ENCODE results near the gene FAM47E. TPM values are rescaled to one million over a fixed set of nuclear protein-coding genes. Genes with fewer than 3 reads are reported as not detected.

FAM47E gene
- total and polyA plus RNA-seq, 2 of the 8 experiments (the other 6 are each of a cell fraction or from before 2014, with no cell fraction given) = 1.3 to 1.4 TPM

- TF ChIP-seq CHD7 (IDR thresholded peaks at IDR 0.05; ENCODE audit: insufficient replicate concordance, low read length) = no peak
- no peak for TF ChIP-seq CBX8 (IDR thresholded peaks at IDR 0.05; ENCODE audit: borderline replicate concordance, low read depth, low read length)
- TF ChIP-seq CEBPB (IDR thresholded peaks at IDR 0.05; ENCODE audit: low read depth, low read length) = no peak
- no peak for TF ChIP-seq HDAC2 (IDR thresholded peaks at IDR 0.05; ENCODE audit: borderline replicate concordance in 1 of 2, low read depth in 2 of 2, low read length in 2 of 2)
- TF ChIP-seq SP4 (IDR thresholded peaks at IDR 0.05; ENCODE audit: low read length) = no peak
- TF ChIP-seq YY1 (IDR thresholded peaks at IDR 0.05; ENCODE audit: low read depth, low read length) = no peak
- TF ChIP-seq POLR2A (IDR thresholded peaks at IDR 0.05; ENCODE audit: control extremely low read depth in 1 of 2, low read depth in 2 of 2, low read length in 2 of 2) = no peak
- no peak for TF ChIP-seq CHD2 (IDR thresholded peaks at IDR 0.05; ENCODE audit: low read length)
- no peak for TF ChIP-seq USF2 (IDR thresholded peaks at IDR 0.05; ENCODE audit: low read length)
These were observed 60.9 kb downstream of the FAM47E start (continued) for GRCh38 chr4:76312457-76312856.

All from H1 (cell line).